ENCODE results near the gene RAD54L2.

RAD54L2 gene

DNA sequence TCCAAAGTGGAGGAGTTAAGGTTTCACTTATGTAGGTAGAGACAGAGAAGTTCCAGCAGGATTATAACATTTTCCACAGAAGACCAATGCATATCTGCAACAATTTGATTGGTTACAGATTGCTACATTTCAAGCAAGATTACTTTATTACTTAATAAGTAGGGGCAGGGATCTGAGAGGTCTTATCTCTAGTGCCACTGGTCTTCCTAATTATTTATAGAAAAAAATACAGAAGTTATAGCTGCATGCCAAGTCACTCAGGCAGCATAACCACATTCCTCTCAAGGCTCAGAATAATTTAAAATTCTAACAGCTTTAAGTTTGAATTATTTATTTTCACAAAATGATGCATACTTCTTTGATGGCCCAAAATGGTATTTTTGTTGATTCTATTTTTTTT, 30.5 kb downstream of the RAD54L2 start:
- Histone ChIP-seq H3K4me3 (ENCODE audit: low read depth in 1 of 2, low read length in 2 of 2) (no peak overlapping the region), H3K9me3 (ENCODE audit: control insufficient read depth in 1 of 2, low read length in 2 of 2) (no peaks in the 10 kb centered on the region), H3K36me3 (ENCODE audit: control insufficient read depth in 1 of 2, insufficient read depth in 2 of 2, low read length in 2 of 2) (peaks cover 5 to 8% of the 10 kb centered on the region in 2 donors), H3K27ac (ENCODE audit: low read depth, low read length) (no peak overlapping the region), H3K9ac (ENCODE audit: low read depth in 1 of 2, low read length in 2 of 2) (no peak overlapping the region), H3K4me1 (ENCODE audit: control insufficient read depth in 1 of 2, insufficient read depth in 2 of 2, low read length in 2 of 2) (peaks cover 10 to 11% of the 10 kb centered on the region in 2 donors), H3K27me3 (ENCODE audit: control insufficient read depth in 1 of 2, insufficient read depth in 2 of 2, low read length in 2 of 2) (no peaks in the 10 kb centered on the region)

DNA sequence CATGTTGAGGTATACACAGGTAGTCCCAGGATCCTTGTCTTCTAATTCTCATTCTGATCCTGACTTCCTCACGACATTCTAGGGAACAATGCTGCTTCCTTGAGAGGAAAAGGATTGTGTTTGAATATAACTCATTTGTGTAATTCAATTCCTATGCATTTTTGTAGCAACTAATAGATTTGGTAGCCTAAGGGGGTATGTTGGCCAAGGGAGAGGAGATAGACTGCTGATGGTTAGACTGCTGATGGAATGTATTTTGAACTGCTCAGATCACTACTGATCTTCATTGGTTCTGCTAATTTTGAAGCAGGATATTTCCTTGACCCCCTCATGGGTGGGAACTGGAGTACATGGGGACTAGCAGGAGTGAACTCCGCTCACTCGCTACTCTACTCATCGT, 39.7 kb downstream of the RAD54L2 start:
- H3K4me3 ChIP-seq (ENCODE audit: low read depth in 1 of 2, low read length in 2 of 2): no peak overlapping the region
- H3K36me3 ChIP-seq (ENCODE audit: control insufficient read depth in 1 of 2, insufficient read depth in 2 of 2, low read length in 2 of 2): peaks cover 0 to 7% of the 10 kb centered on the region in 2 donors
- peaks cover 0 to 3% of the 10 kb centered on the region in 2 donors for H3K4me1 ChIP-seq (ENCODE audit: control insufficient read depth in 1 of 2, insufficient read depth in 2 of 2, low read length in 2 of 2)
- H3K9ac ChIP-seq (ENCODE audit: low read depth in 1 of 2, low read length in 2 of 2): no peak overlapping the region
- no peaks in the 10 kb centered on the region for H3K27me3 ChIP-seq (ENCODE audit: control insufficient read depth in 1 of 2, insufficient read depth in 2 of 2, low read length in 2 of 2)
- H3K27ac ChIP-seq (ENCODE audit: low read depth, low read length): no peak overlapping the region
- no peaks in the 10 kb centered on the region for H3K9me3 ChIP-seq (ENCODE audit: control insufficient read depth in 1 of 2, low read length in 2 of 2)

DNA sequence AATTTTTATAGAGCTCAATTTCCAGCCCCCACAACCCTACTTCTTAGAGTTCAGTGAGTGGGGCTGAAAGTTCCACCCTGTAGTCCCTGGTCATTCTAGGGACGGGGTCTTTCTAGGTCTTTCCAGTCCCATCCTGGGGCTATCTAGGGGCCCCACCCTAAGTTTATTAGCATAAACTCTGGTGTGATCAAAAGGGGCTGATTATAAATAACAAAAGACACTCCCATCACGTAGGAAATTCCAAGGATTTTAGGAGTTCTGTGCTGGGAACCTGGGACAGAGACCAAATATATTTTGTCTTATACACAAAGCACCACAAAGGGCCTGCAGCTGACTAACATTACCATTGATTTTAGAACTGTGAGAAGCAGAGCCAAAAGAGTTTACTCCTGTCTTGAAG, 41.9 kb downstream of the RAD54L2 start:
- no peak overlapping the region for H3K4me3 ChIP-seq (ENCODE audit: low read depth in 1 of 2, low read length in 2 of 2)
- H3K9me3 ChIP-seq (ENCODE audit: control insufficient read depth in 1 of 2, low read length in 2 of 2): no peaks in the 10 kb centered on the region
- H3K36me3 ChIP-seq (ENCODE audit: control insufficient read depth in 1 of 2, insufficient read depth in 2 of 2, low read length in 2 of 2): peaks cover 0 to 3% of the 10 kb centered on the region in 2 donors
- no peak overlapping the region for H3K27ac ChIP-seq (ENCODE audit: low read depth, low read length)
- peaks cover 0 to 3% of the 10 kb centered on the region in 2 donors for H3K4me1 ChIP-seq (ENCODE audit: control insufficient read depth in 1 of 2, insufficient read depth in 2 of 2, low read length in 2 of 2)
- H3K27me3 ChIP-seq (ENCODE audit: control insufficient read depth in 1 of 2, insufficient read depth in 2 of 2, low read length in 2 of 2): no peaks in the 10 kb centered on the region
- H3K9ac ChIP-seq (ENCODE audit: low read depth in 1 of 2, low read length in 2 of 2): no peak overlapping the region

DNA sequence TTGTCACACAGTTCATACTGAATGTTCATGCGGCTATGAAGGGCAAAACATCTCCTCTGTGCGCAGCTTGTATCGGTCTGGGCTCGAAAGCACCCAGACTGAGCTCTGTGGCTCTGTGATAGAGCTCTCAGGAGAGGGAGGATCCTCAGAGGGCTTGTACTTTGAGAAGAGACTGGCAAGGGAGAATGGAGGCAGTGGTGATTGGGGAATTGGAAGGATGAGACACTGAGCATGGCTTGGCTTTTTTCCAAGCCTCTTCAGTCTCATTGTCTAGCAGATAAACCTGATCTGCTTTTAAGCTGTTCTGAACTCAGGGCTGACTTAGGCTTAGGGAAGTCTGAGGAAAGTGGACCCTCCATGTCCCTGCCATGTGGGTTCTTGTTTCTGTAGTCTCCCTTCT, 43.0 kb downstream of the RAD54L2 start:
- Histone ChIP-seq H3K27ac (ENCODE audit: low read depth, low read length) (no peak overlapping the region), H3K36me3 (ENCODE audit: control insufficient read depth in 1 of 2, insufficient read depth in 2 of 2, low read length in 2 of 2) (peaks cover 0 to 3% of the 10 kb centered on the region in 2 donors), H3K27me3 (ENCODE audit: control insufficient read depth in 1 of 2, insufficient read depth in 2 of 2, low read length in 2 of 2) (no peaks in the 10 kb centered on the region), H3K4me1 (ENCODE audit: control insufficient read depth in 1 of 2, insufficient read depth in 2 of 2, low read length in 2 of 2) (peaks cover 0 to 3% of the 10 kb centered on the region in 2 donors), H3K9ac (ENCODE audit: low read depth in 1 of 2, low read length in 2 of 2) (no peak overlapping the region), H3K9me3 (ENCODE audit: control insufficient read depth in 1 of 2, low read length in 2 of 2) (no peaks in the 10 kb centered on the region), H3K4me3 (ENCODE audit: low read depth in 1 of 2, low read length in 2 of 2) (no peak overlapping the region)

DNA sequence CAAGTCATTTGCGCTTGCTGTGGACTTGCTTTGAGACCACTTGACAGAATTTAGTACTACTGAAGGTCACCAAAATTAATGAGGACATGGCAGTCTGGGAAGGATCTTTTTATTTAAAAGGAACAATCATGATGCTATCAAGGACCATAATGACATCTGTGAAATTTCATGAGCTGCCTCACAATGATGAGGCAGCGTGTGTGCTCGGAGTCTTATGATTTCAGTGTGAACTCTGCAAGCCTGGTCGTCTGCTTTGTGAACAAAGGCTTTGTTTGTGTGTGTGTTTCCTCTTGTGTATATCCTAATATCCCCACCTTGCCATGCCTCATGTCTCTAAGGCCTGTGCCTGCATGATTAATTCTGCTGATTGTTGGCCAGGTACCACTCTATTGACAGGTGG, 46.7 kb downstream of the RAD54L2 start:
- H3K27ac ChIP-seq (ENCODE audit: low read depth, low read length): no peak overlapping the region
- H3K9ac ChIP-seq (ENCODE audit: low read depth in 1 of 2, low read length in 2 of 2): no peak overlapping the region
- H3K27me3 ChIP-seq (ENCODE audit: control insufficient read depth in 1 of 2, insufficient read depth in 2 of 2, low read length in 2 of 2): no peaks in the 10 kb centered on the region
- H3K4me3 ChIP-seq (ENCODE audit: low read depth in 1 of 2, low read length in 2 of 2): no peak overlapping the region
- peaks cover 1 to 4% of the 10 kb centered on the region in 2 donors for H3K36me3 ChIP-seq (ENCODE audit: control insufficient read depth in 1 of 2, insufficient read depth in 2 of 2, low read length in 2 of 2)
- H3K9me3 ChIP-seq (ENCODE audit: control insufficient read depth in 1 of 2, low read length in 2 of 2): no peaks in the 10 kb centered on the region
- H3K4me1 ChIP-seq (ENCODE audit: control insufficient read depth in 1 of 2, insufficient read depth in 2 of 2, low read length in 2 of 2): peaks cover 0 to 3% of the 10 kb centered on the region in 2 donors

DNA sequence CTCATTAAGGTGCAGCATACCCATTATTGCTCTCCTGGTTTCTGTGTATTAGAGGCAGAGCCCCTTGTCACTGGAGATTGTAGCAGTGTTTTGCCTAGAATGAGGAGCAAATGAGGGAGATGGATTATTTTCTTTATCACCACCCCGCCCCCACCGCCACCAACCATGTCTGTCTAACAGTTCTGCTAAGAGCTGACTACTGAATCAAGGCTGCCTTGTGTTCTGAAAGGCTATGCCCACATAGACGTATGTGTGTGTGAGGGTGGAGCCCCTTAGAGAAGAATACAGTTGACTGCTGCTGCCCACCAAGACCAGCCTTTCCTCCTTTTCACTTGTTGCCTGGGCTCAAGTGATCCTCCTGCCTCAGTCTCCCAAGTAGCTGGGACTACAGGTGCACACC, 47.4 kb downstream of the RAD54L2 start:
- Histone ChIP-seq H3K9me3 (ENCODE audit: control insufficient read depth in 1 of 2, low read length in 2 of 2) (no peaks in the 10 kb centered on the region), H3K4me3 (ENCODE audit: low read depth in 1 of 2, low read length in 2 of 2) (no peak overlapping the region), H3K36me3 (ENCODE audit: control insufficient read depth in 1 of 2, insufficient read depth in 2 of 2, low read length in 2 of 2) (peaks cover 8 to 10% of the 10 kb centered on the region in 2 donors), H3K27me3 (ENCODE audit: control insufficient read depth in 1 of 2, insufficient read depth in 2 of 2, low read length in 2 of 2) (no peaks in the 10 kb centered on the region), H3K27ac (ENCODE audit: low read depth, low read length) (no peak overlapping the region), H3K9ac (ENCODE audit: low read depth in 1 of 2, low read length in 2 of 2) (no peak overlapping the region), H3K4me1 (ENCODE audit: control insufficient read depth in 1 of 2, insufficient read depth in 2 of 2, low read length in 2 of 2) (peaks cover 0 to 3% of the 10 kb centered on the region in 2 donors)
